ENCODE data around the gene S100A4. TPM values are rescaled to one million over a fixed set of nuclear protein-coding genes. Genes with fewer than 3 reads are reported as not detected.
"Not testable (repeated sequence)": the region's sequence is repeated elsewhere in the genome, so short reads cannot be mapped to it uniquely, and the experiment has no call there.

Gene S100A4
- polyA plus RNA-seq, 10 donors = 162 to 254 (median 206) TPM

DNA sequence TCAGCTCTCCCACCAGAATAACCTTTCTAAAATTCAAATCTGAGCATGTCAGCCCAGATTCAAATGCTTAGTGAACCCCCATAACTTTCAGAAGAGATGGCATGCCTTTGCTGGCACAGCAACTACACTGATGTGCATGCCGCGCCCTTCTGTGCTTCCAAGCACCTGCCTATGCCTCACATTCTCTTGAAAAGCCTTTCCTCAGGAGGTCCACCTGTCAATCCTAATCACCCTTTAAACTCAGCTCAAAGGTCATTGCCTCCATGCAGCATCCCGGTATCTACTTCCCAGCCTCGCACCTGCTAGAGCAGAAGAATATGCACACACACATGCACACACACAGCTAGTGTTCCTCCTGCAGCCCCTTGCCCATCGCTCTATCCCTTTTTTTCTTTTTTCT, 25.3 kb upstream of the S100A4 start:
- DNase-seq = no peak

DNA sequence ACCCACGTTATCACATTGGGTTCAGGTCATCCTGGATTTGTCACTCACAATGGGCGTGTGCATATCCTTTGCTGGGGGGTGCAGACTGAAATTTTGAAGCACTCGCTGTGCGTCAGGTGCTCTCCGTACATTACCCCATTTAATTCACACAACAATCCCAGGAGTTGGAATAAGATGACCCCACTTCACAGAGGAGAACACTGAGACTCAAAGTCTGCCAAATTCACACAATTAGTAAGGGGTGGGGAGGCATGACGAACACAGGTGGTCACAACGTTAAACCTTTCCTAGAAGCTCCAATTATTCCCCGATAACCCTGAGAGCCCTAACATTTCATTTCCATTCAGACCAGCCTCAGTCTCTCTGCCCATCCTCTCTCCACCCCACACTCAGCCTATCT, 23.9 kb upstream of the S100A4 start:
- no peak for DNase-seq

DNA sequence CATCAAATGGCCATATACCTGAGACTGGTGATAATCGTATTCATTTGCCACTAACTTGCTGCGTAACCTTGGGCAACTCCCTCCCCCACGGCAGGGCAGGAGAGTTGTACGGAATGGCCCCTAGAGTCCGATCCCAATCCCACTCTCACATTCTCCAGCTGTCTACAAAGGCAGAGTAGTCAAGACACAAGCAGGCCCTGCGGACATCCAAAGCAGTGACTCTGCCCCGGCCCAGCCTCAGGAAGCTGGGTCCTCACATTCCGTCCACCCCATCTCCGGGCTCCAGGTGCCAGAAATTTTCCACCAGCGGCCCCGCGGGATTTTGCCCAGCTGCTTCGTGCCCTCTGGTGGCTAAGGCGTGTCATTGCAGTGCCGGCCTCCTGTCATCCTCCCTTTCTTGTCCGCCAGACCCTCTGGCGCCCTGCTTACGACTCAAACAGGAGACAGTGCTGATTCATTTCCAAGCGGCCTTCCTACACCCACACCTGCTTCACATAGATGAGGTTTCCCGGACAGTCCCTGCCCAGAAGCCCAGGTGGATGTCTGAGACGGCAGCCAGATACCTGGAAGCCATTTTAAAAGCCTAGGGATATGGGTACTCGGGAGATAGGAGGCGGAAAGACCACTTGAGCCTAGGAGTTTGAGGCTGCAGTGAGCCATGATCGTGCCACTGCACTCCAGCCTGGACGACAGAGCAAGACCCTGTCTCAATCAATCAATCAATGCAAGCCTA, 22.9 kb upstream of the S100A4 start:
- DNase-seq = peak; percentile 84 to 93 (median 89)

DNA sequence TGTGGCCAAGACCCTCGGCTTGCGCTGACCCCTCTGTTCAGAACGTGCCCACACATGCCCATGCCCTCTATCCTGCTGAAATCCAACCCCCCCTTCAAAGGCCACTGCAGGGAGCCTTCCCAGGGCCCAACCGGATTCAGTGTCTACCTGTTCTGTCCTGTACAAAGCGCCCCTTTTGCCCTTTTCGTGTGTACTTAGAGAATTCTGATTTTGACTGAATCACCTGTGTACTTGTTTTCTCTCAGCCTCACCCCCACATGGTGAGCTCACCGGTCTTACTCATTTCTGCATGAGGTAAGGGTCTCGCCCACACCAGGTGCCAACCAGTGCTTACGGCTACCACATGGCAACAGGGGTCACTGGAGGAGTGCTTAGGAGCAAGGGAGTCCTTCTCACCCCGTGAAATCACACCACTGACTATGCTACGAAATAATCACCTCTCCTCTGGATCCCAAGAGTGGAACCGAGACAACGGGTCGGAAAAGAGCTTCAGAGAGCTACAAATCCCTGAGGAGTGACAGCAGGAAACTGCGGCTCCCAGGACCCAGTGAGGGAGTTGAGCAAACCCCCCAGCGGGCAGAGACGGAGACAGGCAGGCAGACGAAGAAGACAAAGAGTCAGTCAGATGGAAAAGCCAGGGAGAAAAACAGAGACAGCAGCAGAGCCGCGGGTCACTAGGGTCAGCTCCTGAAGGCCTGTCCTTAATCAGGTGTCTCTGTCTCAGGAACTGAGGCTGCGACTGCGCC, 22.2 kb upstream of the S100A4 start:
- DNase-seq = no peak

DNA sequence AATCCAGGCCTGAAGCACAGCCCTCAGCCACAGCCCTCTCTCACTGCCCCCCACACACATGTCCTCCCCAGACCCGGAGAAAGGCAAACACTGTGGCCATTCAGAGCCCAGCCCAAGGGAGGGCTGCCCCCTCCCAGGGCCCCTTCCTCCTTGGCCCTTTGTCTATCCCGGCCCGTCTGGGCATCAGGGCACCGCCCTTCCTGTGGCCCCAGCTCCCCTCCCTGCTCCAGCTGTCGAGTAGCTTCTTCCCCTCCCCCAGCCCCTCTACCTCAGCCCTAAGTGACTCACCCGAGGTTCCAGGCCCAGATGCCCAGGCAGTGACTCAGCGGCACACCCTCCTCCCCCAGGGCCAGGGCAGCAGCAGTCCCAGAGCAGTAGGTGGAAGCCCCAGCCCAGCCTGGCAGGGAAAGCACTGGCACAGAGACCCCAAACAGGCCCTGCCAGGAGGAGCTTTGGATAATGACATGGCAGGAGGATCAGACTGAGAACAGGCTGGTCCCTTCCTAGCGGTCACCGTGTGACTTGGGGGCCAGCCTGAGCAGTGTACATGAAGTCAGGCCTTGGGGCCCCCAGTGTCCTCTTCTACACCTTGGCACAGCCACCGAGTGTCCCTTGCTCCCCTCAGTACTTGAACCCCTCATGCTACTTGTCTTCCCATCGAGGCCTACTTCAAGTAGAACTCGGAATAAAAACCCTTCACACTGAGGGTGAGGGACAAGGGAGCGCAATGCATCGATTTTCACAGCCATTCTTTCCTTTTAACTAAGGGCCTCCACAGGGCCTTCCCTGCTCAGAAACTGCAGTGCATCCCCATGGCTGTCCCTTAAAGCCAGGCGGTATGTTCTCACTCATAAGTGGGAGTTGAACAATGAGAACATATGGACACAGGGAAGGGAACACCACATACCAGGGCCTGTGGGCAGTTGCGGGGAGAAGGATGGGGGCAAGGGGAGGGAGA, 21.1 kb upstream of the S100A4 start:
- DNase-seq = peak; percentile 80 to 96 (median 90)

DNA sequence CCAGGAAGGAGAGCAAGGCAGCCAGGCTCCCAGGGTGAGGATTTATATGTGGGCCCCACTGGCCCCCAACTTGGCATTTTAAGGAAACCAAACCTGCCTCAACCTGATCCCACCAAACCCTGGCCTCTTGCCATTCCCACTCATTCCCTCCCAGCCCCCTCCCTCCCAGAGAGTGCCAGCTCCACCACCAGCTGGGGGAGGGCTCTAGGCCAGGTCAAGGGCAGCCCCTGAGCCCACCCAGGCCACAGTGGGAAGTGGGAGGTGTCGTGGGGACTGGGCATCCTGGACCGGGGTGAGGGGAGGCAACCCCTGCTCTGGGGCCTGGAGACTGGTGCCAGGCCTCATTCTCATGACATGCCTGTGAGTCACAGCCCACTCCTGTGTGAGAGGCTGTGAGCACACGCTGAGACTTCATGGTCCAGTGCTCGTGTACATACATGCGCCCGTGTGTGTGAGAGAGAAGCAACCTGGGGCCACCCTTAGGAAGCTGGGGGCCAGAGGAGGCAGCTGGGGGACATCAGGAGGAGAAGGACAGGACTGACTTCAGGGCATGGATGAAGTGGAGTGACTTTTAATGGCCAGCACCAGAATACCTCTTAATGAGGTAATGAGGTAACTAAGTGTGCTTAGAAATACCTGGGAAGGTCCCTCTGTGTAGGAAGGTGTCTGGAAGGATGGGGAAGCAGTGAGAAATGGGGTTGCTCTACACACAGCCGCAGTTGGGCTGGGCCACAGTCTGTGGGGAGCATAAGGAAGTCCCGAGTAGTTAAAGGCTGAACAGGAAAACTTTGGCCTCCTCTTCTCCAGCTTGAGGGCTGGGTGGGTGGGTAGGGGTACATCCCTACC, 20.1 kb upstream of the S100A4 start, which contains the start of gene S100A2:
Gene S100A2, minus strand, starts transcription at position 316 of the 846 bp plus-strand sequence. CDS start 1,967 bp downstream, outside the sequence.
- peak in 2 of 3 donors; percentile 48 to 76 for DNase-seq

DNA sequence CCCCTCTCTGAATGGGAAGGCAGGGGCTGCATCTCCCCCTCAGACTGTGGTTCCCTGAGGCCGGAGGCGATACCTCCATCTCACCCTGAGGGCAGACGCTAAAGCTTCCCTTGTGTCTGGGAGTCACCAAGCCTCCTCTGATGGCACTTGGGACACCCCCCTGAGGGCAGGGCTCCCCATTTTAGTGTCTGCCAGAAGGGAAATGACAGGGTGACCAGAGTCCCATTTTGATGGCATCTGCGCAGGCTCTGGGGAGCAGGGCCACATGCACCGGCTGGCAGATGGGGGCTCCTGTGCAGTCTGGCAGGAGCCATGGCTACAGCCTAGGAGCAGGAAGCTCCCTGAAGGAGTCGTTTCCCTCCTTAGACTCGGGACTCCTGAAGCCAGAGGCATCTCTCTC, 18.4 kb upstream of the S100A4 start:
- no peak for DNase-seq

DNA sequence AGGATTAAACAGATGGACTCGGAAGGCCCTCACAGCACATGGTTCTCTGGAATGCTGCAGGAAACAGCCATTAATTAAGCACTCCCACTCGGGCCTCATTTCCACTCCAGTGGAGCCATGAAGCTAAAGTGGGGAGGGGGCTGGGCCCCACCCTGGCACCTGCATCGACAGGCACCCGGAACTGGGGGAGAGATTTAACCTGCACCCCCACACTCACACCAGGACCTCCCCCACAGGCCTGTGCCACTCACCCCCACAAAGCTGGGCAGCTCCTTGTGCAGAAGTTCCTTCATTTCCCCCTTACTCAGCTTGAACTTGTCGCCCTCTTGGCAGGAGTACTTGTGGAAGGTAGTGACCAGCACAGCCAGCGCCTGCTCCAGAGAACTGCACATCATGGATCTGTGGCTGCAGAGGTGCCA, 17.9 kb upstream of the S100A4 start:
- DNase-seq = no peak

DNA sequence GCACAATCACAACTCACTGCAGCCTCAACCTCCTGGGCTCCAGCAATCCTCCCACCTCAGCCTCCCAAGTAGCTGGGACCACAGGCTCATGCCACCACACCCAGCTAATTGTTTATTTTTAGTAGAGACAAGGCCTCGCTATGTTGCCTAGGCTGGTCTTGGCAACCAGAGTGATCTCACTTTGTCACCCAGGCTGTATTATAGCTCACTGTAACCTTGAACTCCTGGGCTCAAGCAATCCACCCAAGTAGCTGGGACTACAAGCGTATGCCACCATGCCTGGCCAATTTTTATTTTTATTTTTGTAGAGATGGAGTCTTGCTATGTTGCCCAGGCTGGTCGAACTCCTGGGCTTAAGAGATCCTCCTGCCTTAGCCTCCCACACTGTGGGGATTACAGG, 16.4 kb upstream of the S100A4 start:
- not testable (repeated sequence) for DNase-seq

DNA sequence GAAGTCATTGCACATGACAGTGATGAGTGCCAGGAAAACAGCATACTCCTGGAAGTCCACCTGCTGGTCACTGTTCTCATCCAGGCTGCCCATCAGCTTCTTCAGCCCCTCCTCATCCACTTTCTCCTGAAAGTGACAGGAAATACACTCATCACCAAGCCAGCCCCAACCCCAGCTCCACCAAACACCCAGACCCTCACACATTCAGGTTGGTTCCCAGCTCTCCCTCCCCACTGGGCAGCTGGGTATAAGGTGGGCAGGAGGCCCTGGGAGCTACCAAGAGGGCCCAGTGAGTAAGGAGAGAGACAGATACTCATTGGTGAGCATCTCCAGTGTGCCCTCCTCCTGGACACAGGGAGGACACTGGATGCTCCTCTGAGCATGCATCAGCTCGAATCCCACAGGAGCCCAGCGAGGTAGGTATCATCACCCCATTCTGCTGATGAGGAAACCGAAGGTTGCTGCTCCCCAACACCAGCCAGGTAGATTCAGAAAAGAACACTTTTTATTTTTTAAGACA, 15.9 kb upstream of the S100A4 start:
- no peak for DNase-seq

DNA sequence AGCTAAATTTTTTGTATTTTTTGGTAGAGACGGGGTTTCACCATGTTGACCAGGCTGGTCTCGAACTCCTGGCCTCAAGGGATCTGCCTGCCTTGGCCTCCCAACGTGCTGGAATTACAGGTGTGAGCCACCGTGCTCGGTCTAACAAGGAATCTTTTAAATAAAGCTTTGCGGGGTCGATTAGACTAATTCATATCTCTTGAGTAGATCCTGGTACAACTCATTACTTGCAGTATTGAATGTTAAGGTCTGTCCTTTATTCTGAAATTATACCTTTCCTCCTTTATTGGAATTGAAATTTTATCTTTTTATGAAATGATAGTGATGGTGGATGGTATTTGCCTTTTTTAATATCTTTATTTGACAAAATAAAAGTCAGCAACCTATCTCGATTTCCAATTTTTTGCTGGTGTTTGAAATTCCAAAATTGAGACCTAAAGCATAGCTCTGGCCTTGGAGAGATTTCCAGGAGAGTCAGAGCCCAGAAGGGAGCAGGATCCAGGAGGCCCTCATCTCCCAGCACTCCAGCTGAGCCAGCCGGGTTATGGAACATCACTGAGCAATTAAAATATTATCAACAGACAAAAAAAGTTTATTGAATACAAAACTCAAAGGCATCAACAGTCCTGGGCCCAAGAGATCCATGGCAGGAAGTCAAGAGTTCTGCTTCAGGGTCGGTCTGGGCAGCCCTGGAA, 15.3 kb upstream of the S100A4 start:
- no peak for DNase-seq

DNA sequence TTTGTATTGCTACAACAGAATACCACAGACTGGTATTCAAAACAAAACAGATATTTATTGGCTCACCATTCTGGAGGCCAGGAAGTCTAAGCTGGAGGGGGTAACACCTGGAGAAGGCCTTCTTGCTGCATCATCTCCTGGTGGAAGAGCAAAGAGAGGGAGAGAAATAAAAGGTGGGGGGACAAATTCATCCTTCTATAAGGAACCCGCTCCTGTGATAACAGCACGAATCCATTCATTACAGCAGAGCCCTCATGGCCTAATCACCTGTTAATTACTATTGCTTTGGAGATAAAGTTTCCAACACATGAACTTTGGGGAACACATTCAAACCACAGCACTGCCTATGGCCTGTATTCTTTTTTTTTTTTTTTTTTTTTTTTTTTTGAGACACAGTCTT, 14.6 kb upstream of the S100A4 start:
- no peak for DNase-seq

DNA sequence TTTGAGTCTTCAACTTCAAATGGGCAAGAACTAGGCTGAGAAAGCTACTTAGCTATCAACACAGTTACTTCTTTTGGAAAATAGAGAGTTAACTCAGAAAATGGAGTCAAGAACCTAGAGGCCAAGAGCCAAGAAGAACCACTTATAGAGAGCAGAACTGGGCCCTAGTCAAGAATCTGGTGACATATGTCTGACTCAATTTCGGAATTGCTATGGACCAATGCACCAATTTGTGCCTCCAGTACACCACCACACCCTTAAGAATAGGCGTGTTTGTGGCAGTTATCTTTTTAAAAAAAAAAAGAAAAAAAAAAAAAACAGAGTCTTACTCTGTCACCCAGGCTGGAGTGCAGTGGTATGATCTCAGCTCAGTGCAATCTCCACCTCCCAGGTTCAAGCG, 12.3 kb upstream of the S100A4 start:
- no peak for DNase-seq

DNA sequence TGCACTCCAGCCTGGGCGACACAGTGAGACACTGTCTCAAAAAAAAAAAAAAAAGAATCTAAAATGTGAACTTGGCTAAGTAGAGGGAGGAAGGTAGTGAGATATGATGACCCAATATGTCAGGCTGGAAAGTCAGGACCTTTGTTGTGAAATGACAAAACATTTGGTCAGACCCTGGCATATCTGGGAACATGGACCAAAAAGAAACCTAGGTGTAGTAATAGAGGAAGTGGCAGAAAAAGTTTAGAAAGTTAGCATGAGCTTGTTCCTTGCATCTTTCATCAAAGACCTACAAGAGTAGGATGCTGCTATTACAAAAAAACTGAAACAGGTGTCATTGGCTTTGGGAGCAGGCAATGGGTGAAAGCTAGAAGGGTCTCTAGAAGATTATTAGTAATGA, 10.7 kb upstream of the S100A4 start:
- DNase-seq = no peak

DNA sequence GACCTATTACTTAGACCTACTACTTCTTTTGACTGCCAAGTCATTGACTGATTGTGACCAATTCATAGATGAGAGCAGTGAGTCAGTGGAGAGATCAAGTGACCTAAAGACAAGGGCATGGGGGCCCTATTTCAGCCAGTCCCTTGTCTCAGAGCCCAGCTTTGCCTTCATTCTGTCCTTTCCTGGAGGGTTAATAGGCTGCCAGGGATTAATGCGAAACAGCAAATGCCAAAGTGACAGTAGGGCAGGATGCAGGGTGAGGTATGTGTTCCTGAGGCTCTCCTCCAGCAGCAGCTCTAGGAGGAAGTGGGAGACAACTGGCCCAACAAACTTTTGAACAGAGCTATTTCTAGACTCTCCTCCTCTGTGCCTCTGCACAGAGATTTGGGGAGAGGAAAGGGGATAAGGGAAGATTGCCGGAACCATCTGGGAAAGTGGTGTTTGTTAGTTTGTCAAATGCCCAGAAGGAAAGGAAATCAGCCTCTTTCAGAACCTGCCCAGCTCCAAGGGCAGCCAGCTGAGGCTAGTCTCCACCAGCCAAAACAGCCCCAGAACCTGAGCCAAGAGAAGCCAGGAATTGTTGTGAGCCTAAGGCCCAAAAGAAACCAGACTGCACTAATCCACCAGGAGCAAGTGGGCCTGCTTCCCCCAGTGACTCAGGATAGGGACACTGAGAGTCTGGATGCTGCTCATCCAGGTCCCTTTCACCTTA, 8.4 kb upstream of the S100A4 start:
- peak in 1 of 3 donors; percentile 61 for DNase-seq

DNA sequence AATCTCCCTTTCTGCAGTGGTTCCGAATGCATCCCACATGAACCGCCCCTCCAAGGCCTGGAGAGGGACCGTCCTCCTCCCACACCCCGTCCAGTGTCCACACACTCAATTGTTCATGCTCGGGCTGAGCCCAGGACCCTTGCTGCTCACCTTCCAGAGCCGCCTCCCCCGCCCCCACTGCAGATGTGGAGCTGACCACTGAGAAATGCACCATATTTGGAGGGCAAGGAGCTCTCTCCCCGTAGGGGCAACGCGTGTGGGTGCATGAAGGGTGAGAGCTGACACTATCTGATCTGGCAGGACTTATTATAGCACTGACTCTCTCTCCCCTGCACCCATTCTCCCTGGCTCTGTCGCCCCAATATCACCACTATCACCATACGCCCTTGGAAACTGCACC, 7.5 kb upstream of the S100A4 start:
- no peak for DNase-seq

DNA sequence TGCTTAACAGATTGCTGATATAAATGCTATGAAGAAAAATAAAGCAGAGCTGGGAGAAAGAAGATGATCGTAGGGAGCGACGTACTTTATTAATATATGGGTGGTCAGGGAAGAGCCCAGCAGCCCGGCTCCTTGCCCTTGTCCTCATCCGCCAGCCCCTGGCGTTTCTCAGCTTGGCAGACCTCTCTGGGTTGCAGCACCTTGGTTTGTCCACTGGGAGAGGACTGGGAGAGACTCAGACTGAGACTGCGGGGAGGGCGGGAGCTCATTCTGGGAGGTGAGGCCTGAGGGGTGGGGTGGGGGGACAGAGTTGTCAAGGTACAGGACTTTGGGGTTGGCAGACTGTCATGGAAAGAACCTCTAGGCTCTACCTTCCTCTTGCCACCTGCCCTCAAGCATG, 6.7 kb upstream of the S100A4 start:
- no peak for DNase-seq

DNA sequence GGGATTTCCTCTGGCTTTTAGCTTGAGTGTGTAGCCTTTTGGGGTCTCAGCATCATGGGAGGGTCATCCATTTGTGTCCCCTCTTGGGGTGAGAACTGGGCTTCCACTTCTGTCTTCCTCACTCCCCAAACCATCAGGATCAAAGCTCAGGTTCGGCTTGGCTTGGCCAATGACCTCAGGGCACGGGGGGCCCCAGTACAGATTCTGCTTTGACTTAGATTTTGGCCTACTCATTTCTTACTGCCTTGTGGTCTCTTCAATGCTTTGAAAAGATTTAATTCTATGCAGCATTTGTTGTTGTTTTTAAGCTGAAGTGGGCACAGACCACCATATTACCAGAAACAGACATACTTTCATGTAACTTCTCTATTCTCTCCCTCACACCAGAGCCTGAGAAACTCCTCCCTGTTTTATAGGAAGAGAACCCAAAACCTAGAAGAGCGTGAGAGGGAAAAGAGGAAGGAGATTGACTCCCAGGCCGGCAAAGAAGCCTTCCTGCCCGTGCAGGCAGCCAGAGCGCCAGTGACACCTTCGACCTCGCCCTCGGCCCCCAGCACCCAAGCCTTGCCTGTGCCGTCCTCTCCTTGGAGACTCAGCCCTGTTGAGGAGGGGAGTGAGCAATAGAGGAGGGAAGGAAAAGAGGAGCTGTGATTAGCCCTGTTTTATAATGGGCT, 5.4 kb upstream of the S100A4 start:
- no peak for DNase-seq

DNA sequence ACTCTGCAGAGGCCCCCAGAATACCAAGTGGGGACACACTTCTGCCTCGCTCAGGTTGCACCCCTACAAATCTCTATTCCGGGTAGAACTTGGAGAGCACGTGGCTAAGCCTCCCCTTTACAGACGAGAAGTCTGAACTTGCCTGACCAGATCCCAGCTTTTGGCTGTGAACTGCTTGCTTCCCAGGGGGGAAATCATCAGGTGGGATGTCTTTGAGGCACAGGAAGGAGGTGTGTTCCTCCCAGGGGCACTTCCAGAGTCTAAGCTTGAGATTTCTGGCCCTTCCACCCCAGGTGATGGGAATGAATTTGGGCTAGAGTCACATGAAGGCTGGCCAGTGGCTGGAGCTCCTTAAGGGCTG, 4.8 kb upstream of the S100A4 start:
- DNase-seq = no peak
